ENCODE measurements around the gene HDGFL3. TPM values are rescaled to one million over a fixed set of nuclear protein-coding genes. Genes with fewer than 3 reads are reported as not detected.

HDGFL3 gene
- 75.0 and 97.9 TPM in 2 replicates for total RNA-seq

GRCh38 chr15:83207660-83208366 is at the start of gene HDGFL3:
HDGFL3 (minus strand) TSS chr15:83207823; CDS start chr15:83207414, 409 bp downstream.

GRCh38 chr15:83106994-83107840 is 100.4 kb downstream of the HDGFL3 start, which contains the start of gene TM6SF1:
TM6SF1 (plus strand) TSS chr15:83107645; CDS start chr15:83107681, 36 bp downstream.

Other genes starting within 250 kb of the HDGFL3 start
- gene RAMAC, start 221.6 kb downstream of the HDGFL3 start, total RNA-seq, result 28.6 and 29.9 TPM in 2 replicates
- gene C15orf40, start 196.2 kb downstream of the HDGFL3 start, total RNA-seq, result 3.0 and 14.0 TPM in 2 replicates
- 107 and 110 TPM in 2 replicates for gene BTBD1, start 140.6 kb downstream of the HDGFL3 start, total RNA-seq
- gene TM6SF1, start 100.2 kb downstream of the HDGFL3 start, total RNA-seq, result 22.7 and 40.7 TPM in 2 replicates
- 11.7 and 22.3 TPM in 2 replicates for gene BNC1, start 76.8 kb upstream of the HDGFL3 start, total RNA-seq
- gene SH3GL3, start 239.5 kb upstream of the HDGFL3 start, total RNA-seq, result not detected in 2 replicates

All from epithelial cell of umbilical artery (primary cell).